A673 (cell line): ENCODE measurements around the gene NRM. TPM values are rescaled to one million over a fixed set of nuclear protein-coding genes. Genes with fewer than 3 reads are reported as not detected.

Experiments used
- BruUV-seq: library from RNA; stranded (reverse); fragments of 400-500 nt; replicated peaks from 2 replicates; lab custom pipeline; 2021; lab: Mats Ljungman, UMichigan
- CTCF ChIA-PET: fragments of 300-600 bp; sonication (Branson Sonifier 250); formaldehyde crosslinking; loops from one replicate; lab custom pipeline; 2022; ENCODE audit warnings: antibody characterized with exemption; lab: Charles Lee
- POLR2A ChIA-PET: fragments of 300-600 bp; sonication (Branson Sonifier 250); formaldehyde crosslinking; loops from one replicate; lab custom pipeline; 2022; ENCODE audit warnings: antibody characterized with exemption; ENCODE audit not compliant: low non-redundant PET; lab: Charles Lee
- DNase-seq: peaks from one replicate; pipeline ENCODE4 v3.0.0-alpha.2; 2015; ENCODE audit warnings: low spot score
- H3K27ac ChIP-seq: fragments of 200-600 bp; sonication (generic); 2 replicates; pipeline ENCODE4 v1.5.1; 2016; ENCODE audit warnings: mixed run types, low read depth, mild to moderate bottlenecking, mixed read lengths, antibody characterized with exemption, low read length; ENCODE audit not compliant: poor library complexity, severe bottlenecking
- H3K27me3 ChIP-seq: fragments of 200-600 bp; sonication (generic); replicated peaks from 2 replicates; pipeline ENCODE4 v1.6.1; 2017; ENCODE audit warnings: mixed run types, low read depth, mild to moderate bottlenecking, mixed read lengths, antibody characterized with exemption, low read length; ENCODE audit not compliant: insufficient read depth, poor library complexity
- H3K36me3 ChIP-seq: fragments of 200-600 bp; sonication (generic); 2 replicates; pipeline ENCODE4 v1.6.1; 2016; ENCODE audit warnings: mixed run types, mild to moderate bottlenecking, mixed read lengths, antibody characterized with exemption, low read length; ENCODE audit not compliant: insufficient read depth, poor library complexity, severe bottlenecking
- H3K4me1 ChIP-seq: fragments of 200-600 bp; sonication (generic); 2 replicates; pipeline ENCODE4 v1.6.1; 2017; ENCODE audit warnings: mixed run types, mild to moderate bottlenecking, mixed read lengths, antibody characterized with exemption, low read length; ENCODE audit not compliant: insufficient read depth, poor library complexity, severe bottlenecking
- H3K4me3 ChIP-seq: fragments of 200-600 bp; sonication (generic); 2 replicates; pipeline ENCODE4 v1.5.1; 2016; ENCODE audit warnings: low read depth, mixed run types, mild to moderate bottlenecking, mixed read lengths, low read length; ENCODE audit not compliant: poor library complexity, severe bottlenecking
- H3K9me3 ChIP-seq: fragments of 200-600 bp; sonication (generic); 2 replicates; pipeline ENCODE4 v1.6.1; 2016; ENCODE audit warnings: mixed run types, low read depth, mild to moderate bottlenecking, mixed read lengths, antibody characterized with exemption, low read length; ENCODE audit not compliant: poor library complexity, severe bottlenecking
- EZH2 ChIP-seq: fragments of 200-600 bp; sonication (generic); IDR thresholded peaks from 2 replicates; pipeline ENCODE4 v1.6.1; 2017; ENCODE audit warnings: borderline replicate concordance, low read depth, mild to moderate bottlenecking, mixed read lengths, antibody characterized with exemption, low read length; ENCODE audit not compliant: poor library complexity, severe bottlenecking
- intact Hi-C: fragments of 100-400 bp; cut with micrococcal nuclease; formaldehyde crosslinking; loops from one replicate; pipeline ENCODE4 v1.10.0; 2022; ENCODE audit not compliant: unreplicated experiment
- total RNA-seq: library from RNA; stranded (reverse); gene quantifications from 2 replicates; pipeline ENCODE4 v1.2.3, GENCODE V29; 2021
- TF ChIP-seq, protein P1 (sequence below): fragments of 300-800, 200-600 bp; sonication (generic); conservative IDR thresholded peaks from 2 replicates; pipeline ENCODE4 v1.5.1; 2017; ENCODE audit warnings: low read depth, mild to moderate bottlenecking, antibody characterized with exemption, low read length, moderate library complexity, mixed read lengths

Gene NRM
- total RNA-seq, 1 experiment from 2014 or later, result 49.8 TPM

DNA sequence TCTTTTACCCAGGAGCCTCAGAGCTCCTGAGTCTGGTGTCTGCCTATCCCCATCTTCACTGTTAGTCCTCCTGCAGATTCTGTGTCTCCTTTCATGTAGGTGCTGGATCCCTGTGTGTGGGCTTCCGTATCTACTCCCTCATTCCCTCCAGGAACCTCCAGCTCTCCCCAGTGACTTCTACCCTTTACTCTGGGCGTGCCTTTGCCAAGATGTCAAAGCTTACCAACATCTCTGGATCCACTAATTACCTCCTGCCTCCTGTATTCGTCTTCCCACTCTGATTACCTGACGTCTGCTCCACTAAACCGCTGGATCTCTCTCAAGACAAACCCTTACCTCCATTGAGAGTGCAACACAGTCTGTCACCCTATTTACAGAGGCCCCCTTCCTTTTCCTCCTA, 46.0 kb downstream of the NRM start:
- DNase-seq, result no peak
- TF ChIP-seq, protein P1, sequence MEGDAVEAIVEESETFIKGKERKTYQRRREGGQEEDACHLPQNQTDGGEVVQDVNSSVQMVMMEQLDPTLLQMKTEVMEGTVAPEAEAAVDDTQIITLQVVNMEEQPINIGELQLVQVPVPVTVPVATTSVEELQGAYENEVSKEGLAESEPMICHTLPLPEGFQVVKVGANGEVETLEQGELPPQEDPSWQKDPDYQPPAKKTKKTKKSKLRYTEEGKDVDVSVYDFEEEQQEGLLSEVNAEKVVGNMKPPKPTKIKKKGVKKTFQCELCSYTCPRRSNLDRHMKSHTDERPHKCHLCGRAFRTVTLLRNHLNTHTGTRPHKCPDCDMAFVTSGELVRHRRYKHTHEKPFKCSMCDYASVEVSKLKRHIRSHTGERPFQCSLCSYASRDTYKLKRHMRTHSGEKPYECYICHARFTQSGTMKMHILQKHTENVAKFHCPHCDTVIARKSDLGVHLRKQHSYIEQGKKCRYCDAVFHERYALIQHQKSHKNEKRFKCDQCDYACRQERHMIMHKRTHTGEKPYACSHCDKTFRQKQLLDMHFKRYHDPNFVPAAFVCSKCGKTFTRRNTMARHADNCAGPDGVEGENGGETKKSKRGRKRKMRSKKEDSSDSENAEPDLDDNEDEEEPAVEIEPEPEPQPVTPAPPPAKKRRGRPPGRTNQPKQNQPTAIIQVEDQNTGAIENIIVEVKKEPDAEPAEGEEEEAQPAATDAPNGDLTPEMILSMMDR, result no peak
- no peak for TF ChIP-seq EZH2
- BruUV-seq, result no TSS peak
- no peaks in the 10 kb centered on the region for H3K9me3 ChIP-seq
- H3K36me3 ChIP-seq, result peaks cover 33% of the 10 kb centered on the region
- no peak overlapping the region for H3K27ac ChIP-seq
- POLR2A ChIA-PET, result no interaction called here
- CTCF ChIA-PET, result interaction anchor here (0.5 kb wide), 1 partner anchor 1186 kb away, joined by 6 read pairs; no protein-coding TSS in a partner anchor
- peaks cover 10% of the 10 kb centered on the region for H3K4me1 ChIP-seq
- intact Hi-C loops, result no loop called here
- no peaks in the 10 kb centered on the region for H3K27me3 ChIP-seq
- H3K4me3 ChIP-seq, result no peak overlapping the region

DNA sequence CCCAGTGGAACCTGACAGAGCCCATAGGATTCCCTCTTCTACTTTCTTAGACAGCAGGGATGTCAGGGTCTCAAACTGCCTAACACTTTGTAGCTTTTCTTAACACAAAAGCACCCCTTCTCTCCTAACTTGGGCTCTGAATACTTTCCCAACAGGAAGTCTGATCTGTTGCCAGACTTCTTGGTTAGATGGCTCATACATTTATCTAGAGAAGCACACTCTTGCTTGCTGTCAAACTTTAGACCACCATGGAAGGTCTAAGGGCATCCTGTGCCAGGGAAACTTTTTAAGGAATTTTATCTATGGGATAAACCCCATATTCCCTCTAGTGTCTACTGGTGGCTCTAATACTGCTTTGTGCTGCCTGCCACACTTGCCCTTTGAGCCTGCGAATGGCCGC, 47.1 kb downstream of the NRM start:
- ChIA-PET POLR2A (no interaction called here), CTCF (no interaction called here)
- H3K36me3 ChIP-seq, result peaks cover 33% of the 10 kb centered on the region
- BruUV-seq, result no TSS peak
- H3K27me3 ChIP-seq, result no peaks in the 10 kb centered on the region
- peaks cover 10% of the 10 kb centered on the region for H3K4me1 ChIP-seq
- intact Hi-C loops, result no loop called here
- H3K4me3 ChIP-seq, result no peak overlapping the region
- no peak for DNase-seq
- no peak overlapping the region for H3K27ac ChIP-seq
- no peaks in the 10 kb centered on the region for H3K9me3 ChIP-seq
- TF ChIP-seq, protein P1, result no peak
- TF ChIP-seq EZH2, result no peak

DNA sequence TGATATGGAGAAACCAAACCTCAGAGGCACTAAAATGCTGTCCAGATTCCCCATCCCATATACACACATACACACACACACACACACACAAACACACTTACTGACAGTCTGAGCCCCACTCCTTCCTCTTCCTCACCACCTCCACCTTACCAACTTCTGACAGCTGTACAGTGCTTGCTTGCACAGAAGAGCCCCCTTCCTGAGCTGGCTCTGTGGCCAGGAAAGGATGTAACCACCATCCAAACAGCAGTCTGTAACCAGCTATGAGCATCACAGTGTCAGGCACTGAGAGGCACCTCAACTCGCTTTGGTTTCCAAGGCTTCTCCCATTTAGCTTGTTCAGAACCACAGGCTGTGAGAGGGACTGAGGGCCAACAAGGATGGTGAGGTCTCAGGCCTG, 49.7 kb downstream of the NRM start:
- TF ChIP-seq, protein P1, result no peak
- peaks cover 30% of the 10 kb centered on the region for H3K36me3 ChIP-seq
- BruUV-seq, result no TSS peak
- no peaks in the 10 kb centered on the region for H3K27me3 ChIP-seq
- intact Hi-C loops, result no loop called here
- POLR2A ChIA-PET, result no interaction called here
- H3K4me1 ChIP-seq, result no peaks in the 10 kb centered on the region
- CTCF ChIA-PET, result no interaction called here
- DNase-seq, result no peak
- H3K27ac ChIP-seq, result no peak overlapping the region
- no peaks in the 10 kb centered on the region for H3K9me3 ChIP-seq
- H3K4me3 ChIP-seq, result no peak overlapping the region
